Kidney (tissue), 14 donors: Measurements from ENCODE around the gene LIMK2. TPM values are rescaled to one million over a fixed set of nuclear protein-coding genes. Genes with fewer than 3 reads are reported as not detected.

Experiments used
- DNase-seq, 5 donors: peaks; one replicate each; pipeline ENCODE4 v3.0.0-alpha.2; 2013 to 2020
- FAIRE-seq: peaks from 2 replicates; lab custom pipeline; 2012; peaks lifted over from hg19 to GRCh38; lab: Jason Lieb, UNC
- H3K27ac ChIP-seq, 2 donors: one replicate each; pipeline ENCODE4 v1.7.0; 2013; ENCODE audit warnings: low read depth in 2 of 2, low read length in 2 of 2, inconsistent platforms in 1 of 2
- H3K27me3 ChIP-seq: one replicate; pipeline ENCODE4 v1.7.1; 2013; ENCODE audit warnings: low read length, inconsistent platforms; ENCODE audit not compliant: control insufficient read depth, insufficient read depth
- H3K36me3 ChIP-seq, 3 donors: one replicate each; pipeline versions ENCODE4 v1.7.0 to v1.7.1; 2013; ENCODE audit warnings: low read length in 3 of 3, control low read depth in 1 of 3, inconsistent platforms in 1 of 3; ENCODE audit not compliant: insufficient read depth in 3 of 3, control insufficient read depth in 2 of 3
- H3K4me1 ChIP-seq, 3 donors: one replicate each; pipeline versions ENCODE4 v1.7.0 to v1.7.1; 2013; ENCODE audit warnings: low read length in 3 of 3, inconsistent platforms in 1 of 3, low read depth in 1 of 3; ENCODE audit not compliant: control insufficient read depth in 2 of 3, insufficient read depth in 2 of 3
- H3K4me3 ChIP-seq, 3 donors: one replicate each; pipeline versions ENCODE4 v1.7.0 to v1.8.1; 2013; ENCODE audit warnings: low read length in 3 of 3, control low read depth in 1 of 3, inconsistent platforms in 1 of 3
- H3K9ac ChIP-seq, 3 donors: one replicate each; pipeline versions ENCODE4 v1.7.0 to v1.7.1; 2013; ENCODE audit warnings: low read length in 3 of 3, control low read depth in 1 of 3, inconsistent platforms in 1 of 3
- H3K9me3 ChIP-seq, 3 donors: one replicate each; pipeline versions ENCODE4 v1.7.0 to v1.7.1; 2013; ENCODE audit warnings: low read length in 3 of 3, control low read depth in 1 of 3, inconsistent platforms in 1 of 3; ENCODE audit not compliant: control insufficient read depth in 2 of 3, insufficient read depth in 1 of 3
- CTCF ChIP-seq: IDR thresholded peaks from 3 replicates; pipeline ENCODE4 v1.5.1; 2012; ENCODE audit warnings: mild to moderate bottlenecking, moderate library complexity, borderline replicate concordance; ENCODE audit not compliant: insufficient read depth; ENCODE audit errors: extremely low read depth
- intact Hi-C: fragments of 100-400 bp; cut with DNase I; formaldehyde crosslinking; loops from one replicate; pipeline ENCODE4 v1.11.1; 2022
- polyA plus RNA-seq: library from polyadenylated mRNA; stranded (reverse); fragments of 350-450 nt; fragmentation: Illumina TruSeq; extraction: RNeasy Lipid Tissue Mini Kit (QIAGEN cat#74804); gene quantifications from one replicate; pipeline ENCODE4 v1.2.3, GENCODE V29; 2014; ENCODE audit warnings: low read depth, low replicate concordance; ENCODE audit not compliant: insufficient read depth
- total RNA-seq: library from RNA; stranded (reverse); fragmentation: NEBNext Ultra II Directional; extraction: Animal tissue kit (Norgen Biotek cat#: 25700); gene quantifications from one replicate; pipeline ENCODE4 v1.2.1, GENCODE V29; 2021
- donor health status: control.
- donor health status: control.
- donor health status: control.
- donor health status: control.
- donor health status: control.
- donor health status: DM: yes; HTN: yes; CAD: no.
- donor health status: Normal renal cell carcinoma (clear cell type).

The LIMK2 gene
- total and polyA plus RNA-seq, 2 donors from 2014 or later = 20.3 to 48.2 TPM

DNA sequence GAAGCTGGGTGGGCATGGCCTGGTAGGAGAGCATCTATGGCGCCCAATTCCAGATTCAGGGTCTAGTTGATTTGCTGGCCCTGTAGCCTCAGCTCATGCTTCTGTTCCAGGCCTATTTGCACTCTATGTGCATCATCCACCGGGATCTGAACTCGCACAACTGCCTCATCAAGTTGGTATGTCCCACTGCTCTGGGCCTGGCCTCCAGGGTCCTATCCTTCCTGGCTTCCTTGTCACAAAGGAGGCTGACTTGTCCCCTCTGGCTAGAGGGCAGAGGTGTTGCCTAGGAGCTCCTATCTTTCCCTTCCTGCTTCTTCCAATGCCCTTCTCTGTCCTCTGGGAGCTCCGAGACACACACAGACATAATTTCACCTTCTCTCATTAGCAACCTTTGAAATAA lies 58.9 kb downstream of the LIMK2 start:
- no peak for DNase-seq
- no peak overlapping the region for H3K4me3 ChIP-seq
- H3K36me3 ChIP-seq = peaks cover 4 to 35% (median 20%) of the 10 kb centered on the region in 3 donors
- peak overlapping the region in 1 of 3 donors; percentile 30 for H3K9ac ChIP-seq
- H3K27ac ChIP-seq = peak overlapping the region; percentile 66 to 77
- peaks cover 8 to 24% (median 23%) of the 10 kb centered on the region in 3 donors for H3K4me1 ChIP-seq
- intact Hi-C loops = no loop called here
- no peaks in the 10 kb centered on the region for H3K9me3 ChIP-seq
- TF ChIP-seq CTCF = no peak
- FAIRE-seq = no peak
- H3K27me3 ChIP-seq = no peaks in the 10 kb centered on the region

DNA sequence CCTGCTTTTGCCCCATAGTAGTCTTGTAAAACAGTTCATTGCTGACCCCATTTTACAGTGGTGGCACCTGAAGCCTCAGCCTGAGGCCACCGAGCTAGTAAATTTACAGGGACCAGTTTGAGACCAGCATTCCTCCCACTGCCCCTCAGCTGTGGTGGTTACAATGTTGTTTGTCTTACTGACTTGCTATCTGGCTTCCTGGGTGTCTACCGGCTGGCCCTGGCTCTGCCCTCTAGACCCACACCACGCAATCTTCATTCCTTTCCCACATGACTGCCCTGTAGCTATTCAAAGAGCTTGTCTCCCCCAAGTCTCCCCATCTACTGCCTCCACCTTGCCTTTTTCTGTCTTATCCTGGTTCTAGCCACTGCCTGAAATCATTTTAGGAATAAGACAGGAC lies 59.4 kb downstream of the LIMK2 start:
- peak overlapping the region in 1 of 3 donors; percentile 30 for H3K9ac ChIP-seq
- TF ChIP-seq CTCF = no peak
- H3K4me3 ChIP-seq = no peak overlapping the region
- peaks cover 4 to 32% (median 19%) of the 10 kb centered on the region in 3 donors for H3K36me3 ChIP-seq
- no peaks in the 10 kb centered on the region for H3K9me3 ChIP-seq
- intact Hi-C loops = no loop called here
- H3K27me3 ChIP-seq = no peaks in the 10 kb centered on the region
- H3K27ac ChIP-seq = peak overlapping the region; percentile 66 to 77
- peaks cover 8 to 24% (median 23%) of the 10 kb centered on the region in 3 donors for H3K4me1 ChIP-seq
- DNase-seq (peak in 4 of 5 donors; percentile 74 to 86 (median 79)), FAIRE-seq (no peak)

GRCh38 chr22:31272522-31273446 lies 60.7 kb downstream of the LIMK2 start:
- H3K4me1 ChIP-seq = peaks cover 8 to 24% (median 23%) of the 10 kb centered on the region in 3 donors
- no peaks in the 10 kb centered on the region for H3K27me3 ChIP-seq
- peak; percentile 79 for TF ChIP-seq CTCF
- intact Hi-C loops = no loop called here
- DNase-seq = peak in 3 of 5 donors; percentile 67 to 89 (median 87)
- peaks cover 4 to 21% (median 16%) of the 10 kb centered on the region in 3 donors for H3K36me3 ChIP-seq
- no peak overlapping the region for H3K9ac ChIP-seq
- H3K9me3 ChIP-seq = no peaks in the 10 kb centered on the region
- H3K4me3 ChIP-seq = no peak overlapping the region
- H3K27ac ChIP-seq = peak overlapping the region in 1 of 2 donors; percentile 23
- FAIRE-seq = no peak
